DND-41 (cell line): ENCODE measurements around the gene TTC28.

Experiments used
- CTCF ChIP-seq: IDR thresholded peaks from 2 replicates; pipeline ENCODE4 v1.5.1; 2012; ENCODE audit warnings: borderline replicate concordance, low read length, moderate library complexity, mild to moderate bottlenecking; ENCODE audit not compliant: poor library complexity, severe bottlenecking; ENCODE audit errors: extremely low read depth
- EZH2 ChIP-seq: IDR thresholded peaks from 3 replicates; pipeline ENCODE4 v1.6.1; 2012; ENCODE audit warnings: borderline replicate concordance, low read depth, mild to moderate bottlenecking, moderate library complexity, low read length, inconsistent platforms; ENCODE audit not compliant: severe bottlenecking

- TF ChIP-seq CTCF (no peak), EZH2 (no peak)
These were observed 496.4 kb downstream of the TTC28 start for GRCh38 chr22:28183078-28183860.
